ENCODE data around the gene MTRR. TPM values are rescaled to one million over a fixed set of nuclear protein-coding genes. Genes with fewer than 3 reads are reported as not detected.

Gene MTRR
- 10 to 100 TPM; 30.5 to 51.9 TPM for total RNA-seq

DNA sequence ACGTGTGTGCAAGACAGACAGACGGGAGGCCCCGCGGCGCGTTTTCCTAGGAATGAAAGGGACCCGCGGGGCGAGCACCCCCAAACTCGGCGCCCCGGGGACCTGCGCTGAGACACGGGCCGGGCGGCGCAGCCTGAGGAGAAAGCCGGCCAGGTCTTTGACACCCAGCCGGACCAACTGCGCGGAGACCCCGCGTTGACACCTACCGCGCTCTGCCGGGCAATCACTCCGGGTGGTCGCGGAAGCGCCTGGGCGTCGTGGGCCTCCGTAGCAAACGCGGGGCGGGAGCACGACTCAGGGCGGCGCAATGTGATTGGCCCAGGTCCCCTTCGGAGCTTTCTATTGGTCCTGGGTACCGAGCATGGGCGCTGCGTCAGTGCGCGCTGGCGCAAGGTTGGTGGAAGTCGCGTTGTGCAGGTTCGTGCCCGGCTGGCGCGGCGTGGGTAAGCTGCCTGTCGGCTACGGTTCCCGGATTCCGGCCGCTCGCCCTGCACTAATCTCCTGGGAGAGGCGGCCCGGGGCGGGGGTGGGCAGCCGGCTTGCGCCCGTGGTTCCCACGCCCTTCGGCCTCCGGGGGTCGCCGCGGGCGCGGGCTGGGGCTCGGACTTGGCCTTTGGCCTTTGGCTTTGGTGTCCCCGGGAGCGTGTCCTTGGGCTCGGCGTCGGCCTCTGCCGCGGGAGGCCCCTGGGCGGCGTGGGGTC, at the start of gene MTRR, which contains the start of gene FASTKD3:
MTRR (plus strand) TSS at position 376 of the 701 bp plus-strand sequence. CDS start 1,647 bp downstream, outside the sequence.
FASTKD3 (minus strand) TSS at position 259 of the 701 bp plus-strand sequence. CDS start 948 bp downstream, outside the sequence.
- peak within 1 kb of the TSS; percentile 83 for H3K4me3 ChIP-seq
- H3K27me3 ChIP-seq (replicated peaks; ENCODE audit: insufficient read depth): no peaks in the 10 kb centered on the region
- TF ChIP-seq, protein P1, sequence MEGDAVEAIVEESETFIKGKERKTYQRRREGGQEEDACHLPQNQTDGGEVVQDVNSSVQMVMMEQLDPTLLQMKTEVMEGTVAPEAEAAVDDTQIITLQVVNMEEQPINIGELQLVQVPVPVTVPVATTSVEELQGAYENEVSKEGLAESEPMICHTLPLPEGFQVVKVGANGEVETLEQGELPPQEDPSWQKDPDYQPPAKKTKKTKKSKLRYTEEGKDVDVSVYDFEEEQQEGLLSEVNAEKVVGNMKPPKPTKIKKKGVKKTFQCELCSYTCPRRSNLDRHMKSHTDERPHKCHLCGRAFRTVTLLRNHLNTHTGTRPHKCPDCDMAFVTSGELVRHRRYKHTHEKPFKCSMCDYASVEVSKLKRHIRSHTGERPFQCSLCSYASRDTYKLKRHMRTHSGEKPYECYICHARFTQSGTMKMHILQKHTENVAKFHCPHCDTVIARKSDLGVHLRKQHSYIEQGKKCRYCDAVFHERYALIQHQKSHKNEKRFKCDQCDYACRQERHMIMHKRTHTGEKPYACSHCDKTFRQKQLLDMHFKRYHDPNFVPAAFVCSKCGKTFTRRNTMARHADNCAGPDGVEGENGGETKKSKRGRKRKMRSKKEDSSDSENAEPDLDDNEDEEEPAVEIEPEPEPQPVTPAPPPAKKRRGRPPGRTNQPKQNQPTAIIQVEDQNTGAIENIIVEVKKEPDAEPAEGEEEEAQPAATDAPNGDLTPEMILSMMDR (IDR thresholded peaks at IDR 0.05): no peak
- H3K27ac ChIP-seq: peak within 1 kb of the TSS; percentile 60 to 69
- DNase-seq (ENCODE audit: low spot score) (peak; percentile 77), ATAC-seq (ENCODE audit: insufficient number of reproducible peaks, low FRiP score, low read depth) (peak; percentile 96)
- no peaks in the 10 kb centered on the region for H3K36me3 ChIP-seq
- H3K9me3 ChIP-seq: no peaks in the 10 kb centered on the region
- H3K4me1 ChIP-seq (ENCODE audit: control insufficient read depth in 1 of 2, low read depth in 2 of 2): peaks cover 9 to 34% of the 10 kb centered on the region in 2 donors

GRCh38 chr5:7822449-7822848, 46.5 kb upstream of the MTRR start:
- H3K27ac ChIP-seq: no peak overlapping the region
- no peaks in the 10 kb centered on the region for H3K36me3 ChIP-seq
- H3K27me3 ChIP-seq (replicated peaks; ENCODE audit: insufficient read depth): no peaks in the 10 kb centered on the region
- no peak overlapping the region for H3K4me3 ChIP-seq
- ATAC-seq (ENCODE audit: insufficient number of reproducible peaks, low FRiP score, low read depth) (no peak), DNase-seq (ENCODE audit: low spot score) (no peak)
- H3K4me1 ChIP-seq (ENCODE audit: control insufficient read depth in 1 of 2, low read depth in 2 of 2): no peaks in the 10 kb centered on the region
- TF ChIP-seq, protein P1 (IDR thresholded peaks at IDR 0.05): no peak
- H3K9me3 ChIP-seq: no peaks in the 10 kb centered on the region

- H3K4me1 ChIP-seq (ENCODE audit: control insufficient read depth in 1 of 2, low read depth in 2 of 2): no peaks in the 10 kb centered on the region
- ATAC-seq (ENCODE audit: insufficient number of reproducible peaks, low FRiP score, low read depth): no peak
- no peak overlapping the region for H3K27ac ChIP-seq
- no peaks in the 10 kb centered on the region for H3K9me3 ChIP-seq
- no peak overlapping the region for H3K4me3 ChIP-seq
- H3K27me3 ChIP-seq (replicated peaks; ENCODE audit: insufficient read depth): no peaks in the 10 kb centered on the region
- TF ChIP-seq, protein P1 (IDR thresholded peaks at IDR 0.05): no peak
- H3K36me3 ChIP-seq: no peaks in the 10 kb centered on the region
- DNase-seq (ENCODE audit: low spot score): no peak
These were observed 45.4 kb upstream of the MTRR start for GRCh38 chr5:7823594-7823993.

DNA sequence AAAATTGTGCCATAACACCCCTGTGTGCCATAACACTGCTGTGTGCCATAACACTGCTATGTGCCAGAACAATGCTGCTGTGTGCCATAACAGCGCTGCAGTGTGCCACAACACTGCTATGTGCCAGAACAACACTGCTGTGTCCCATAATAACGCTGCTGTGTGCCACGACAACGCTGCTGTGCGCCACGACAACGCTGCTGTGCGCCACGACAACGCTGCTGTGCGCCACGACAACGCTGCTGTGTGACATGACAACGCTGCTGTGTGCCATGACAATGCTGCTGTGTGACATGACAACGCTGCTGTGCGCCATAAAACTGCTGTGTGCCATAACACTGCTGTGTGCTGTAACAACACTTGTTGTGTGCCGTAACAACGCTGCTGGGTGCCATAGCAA, 44.0 kb upstream of the MTRR start:
- Histone ChIP-seq H3K27me3 (replicated peaks; ENCODE audit: insufficient read depth) (no peaks in the 10 kb centered on the region), H3K36me3 (no peaks in the 10 kb centered on the region), H3K4me1 (ENCODE audit: control insufficient read depth in 1 of 2, low read depth in 2 of 2) (no peaks in the 10 kb centered on the region), H3K4me3 (no peak overlapping the region), H3K27ac (no peak overlapping the region), H3K9me3 (no peaks in the 10 kb centered on the region)
- TF ChIP-seq, protein P1 (IDR thresholded peaks at IDR 0.05): no peak
- no peak for ATAC-seq (ENCODE audit: insufficient number of reproducible peaks, low FRiP score, low read depth)
- no peak for DNase-seq (ENCODE audit: low spot score)

DNA sequence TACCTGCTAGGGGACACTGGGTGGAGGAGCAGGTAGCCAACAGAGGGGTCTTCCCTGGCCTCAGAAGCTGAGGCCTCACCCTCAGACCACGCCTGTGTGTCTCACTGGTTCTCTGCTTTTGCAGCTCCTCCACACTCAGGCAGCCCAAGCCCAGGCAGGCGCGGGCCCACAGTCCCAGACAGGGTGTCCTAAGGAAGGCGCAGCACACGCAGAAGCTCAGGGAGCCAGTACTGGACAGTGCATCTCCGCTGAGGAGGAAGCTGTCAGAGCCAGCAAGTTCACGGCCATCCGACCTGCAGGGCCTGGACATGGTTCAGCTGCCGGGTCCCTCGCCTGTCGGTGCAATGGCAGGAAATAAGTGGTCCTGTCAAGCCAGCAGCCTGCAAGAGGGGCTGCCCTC, 43.3 kb upstream of the MTRR start:
- H3K4me1 ChIP-seq (ENCODE audit: control insufficient read depth in 1 of 2, low read depth in 2 of 2): no peaks in the 10 kb centered on the region
- ATAC-seq (ENCODE audit: insufficient number of reproducible peaks, low FRiP score, low read depth): no peak
- TF ChIP-seq, protein P1 (IDR thresholded peaks at IDR 0.05): no peak

More for the DNA sequence above, 43.3 kb upstream of the MTRR start:
- H3K36me3 ChIP-seq: no peaks in the 10 kb centered on the region
- H3K9me3 ChIP-seq: no peaks in the 10 kb centered on the region
- no peak for DNase-seq (ENCODE audit: low spot score)
- no peak overlapping the region for H3K27ac ChIP-seq
- no peaks in the 10 kb centered on the region for H3K27me3 ChIP-seq (replicated peaks; ENCODE audit: insufficient read depth)
- no peak overlapping the region for H3K4me3 ChIP-seq

All from thoracic aorta (tissue), 2 donors.